K562 (cell line): ENCODE data around the gene POTEF. TPM values are rescaled to one million over a fixed set of nuclear protein-coding genes. Genes with fewer than 3 reads are reported as not detected.

Source experiments
- ARID2 ChIP-seq: fragments of 450-650 bp; IDR thresholded peaks from 2 replicates; pipeline ENCODE4 v1.6.1; 2017; ENCODE audit warnings: antibody characterized with exemption, mild to moderate bottlenecking
- BCOR ChIP-seq: fragments of 450-650 bp; IDR thresholded peaks from 2 replicates; pipeline ENCODE4 v1.6.1; 2016
- C11orf30 ChIP-seq: fragments of 450-650 bp; IDR thresholded peaks from 2 replicates; pipeline ENCODE4 v1.6.1; 2016; ENCODE audit warnings: low read depth, mild to moderate bottlenecking
- ELF2 ChIP-seq: fragments of 250-450 bp; sonication (Bioruptor Pico); IDR thresholded peaks from 2 replicates; pipeline ENCODE4 v1.5.0; 2021; ENCODE audit warnings: mild to moderate bottlenecking
- FOXJ2 ChIP-seq: fragments of 200-800 bp; sonication (Bioruptor generic); IDR thresholded peaks from 2 replicates; pipeline ENCODE4 v1.6.1; 2016; ENCODE audit warnings: missing genetic modification characterization, missing compliant biosample characterization
- GATAD2A ChIP-seq: fragments of 450-650 bp; IDR thresholded peaks from 2 replicates; pipeline ENCODE4 v1.6.1; 2017
- GTF3C2 ChIP-seq: IDR thresholded peaks from 3 replicates; pipeline ENCODE4 v1.6.1; 2011; ENCODE audit warnings: borderline replicate concordance, mild to moderate bottlenecking, moderate library complexity; ENCODE audit not compliant: insufficient read length; ENCODE audit errors: extremely low read depth
- HDAC2 ChIP-seq: fragments of 450-650 bp; IDR thresholded peaks from 2 replicates; pipeline ENCODE4 v1.6.1; 2016; ENCODE audit warnings: mild to moderate bottlenecking
- HDGF ChIP-seq: fragments of 450-650 bp; IDR thresholded peaks from 2 replicates; pipeline ENCODE4 v1.6.1; 2016
- KDM1A ChIP-seq, 2 experiments: fragments of 450-650 bp; IDR thresholded peaks; 2 replicates each; pipeline ENCODE4 v1.6.1; 2016; ENCODE audit warnings: mild to moderate bottlenecking in 2 of 2
- MAFG ChIP-seq: fragments of 450-650 bp; conservative IDR thresholded peaks from 2 replicates; pipeline ENCODE4 v1.6.1; 2016; ENCODE audit warnings: missing genetic modification characterization, missing compliant biosample characterization
- NR2F6 ChIP-seq: fragments of 450-650 bp; formaldehyde crosslinking; IDR thresholded peaks from 2 replicates; pipeline ENCODE4 v1.4.0; 2020; ENCODE audit warnings: mild to moderate bottlenecking
- PATZ1 ChIP-seq: fragments of 250-450 bp; sonication (Bioruptor Pico); IDR thresholded peaks from 2 replicates; pipeline ENCODE4 v1.5.0; 2020; ENCODE audit warnings: mild to moderate bottlenecking, borderline replicate concordance
- POLR2AphosphoS5 ChIP-seq: IDR thresholded peaks from 2 replicates; pipeline ENCODE4 v1.6.1; 2011; ENCODE audit warnings: mild to moderate bottlenecking, low read depth, low read length, moderate library complexity; ENCODE audit not compliant: control insufficient read depth, insufficient read depth
- RBM25 ChIP-seq: fragments of 200-400 bp; formaldehyde crosslinking; IDR thresholded peaks from 2 replicates; pipeline ENCODE4 v1.6.1; 2018; ENCODE audit warnings: low read length, low read depth, moderate library complexity; ENCODE audit not compliant: severe bottlenecking
- SAP30 ChIP-seq: fragments of 200-600 bp; sonication (generic); IDR thresholded peaks from 2 replicates; pipeline ENCODE4 v1.6.1; 2012; ENCODE audit warnings: borderline replicate concordance, low read depth, mild to moderate bottlenecking, moderate library complexity, low read length, control low read depth, inconsistent platforms; ENCODE audit not compliant: insufficient read depth, poor library complexity, severe bottlenecking
- SETDB1 ChIP-seq: IDR thresholded peaks from one replicate; pipeline ENCODE4 v1.6.1; 2012; ENCODE audit warnings: low read length, control low read depth, inconsistent platforms
- SMARCA5 ChIP-seq: fragments of 450-650 bp; IDR thresholded peaks from 2 replicates; pipeline ENCODE4 v1.6.1; 2016
- SMARCB1 ChIP-seq: IDR thresholded peaks from 2 replicates; pipeline ENCODE4 v1.6.1; 2011; ENCODE audit warnings: improper control_type of control experiment, low read depth; ENCODE audit not compliant: insufficient read length
- SP1 ChIP-seq: sonication (generic); formaldehyde crosslinking; IDR thresholded peaks from 2 replicates; pipeline ENCODE4 v1.8.1; 2022; ENCODE audit warnings: mild to moderate bottlenecking, missing genetic modification reagents
- THRA ChIP-seq: fragments of 450-650 bp; IDR thresholded peaks from 2 replicates; pipeline ENCODE4 v1.6.1; 2017; ENCODE audit warnings: mild to moderate bottlenecking, moderate library complexity
- ZFP36 ChIP-seq: fragments of 150-350 bp; IDR thresholded peaks from 2 replicates; pipeline ENCODE4 v1.6.1; 2018; ENCODE audit warnings: low read length, low read depth; ENCODE audit not compliant: partially characterized antibody
- ZNF224 ChIP-seq: sonication (generic); formaldehyde crosslinking; IDR thresholded peaks from 2 replicates; pipeline ENCODE4 v1.8.0; 2022; ENCODE audit warnings: mild to moderate bottlenecking, missing genetic modification reagents
- ZNF316 ChIP-seq: fragments of 450-650 bp; IDR thresholded peaks from 2 replicates; pipeline ENCODE4 v1.6.1; 2016
- polyA plus RNA-seq, 8 experiments: library from polyadenylated mRNA; depleted of rRNA in 4 of 8; stranded (reverse) in 5 of 8; unstranded in 3 of 8; fragments of >200 nt; fragmentation: Nextera tagmentation in 2 of 8; fragmentation: Illumina TruSeq in 1 of 8; extraction: Ambion mirVana in 2 of 8; extraction: Trizol in 1 of 8; gene quantifications; 2 replicates each; pipeline versions ENCODE4 v1.2.1 to v1.2.3, GENCODE V29; 2011 to 2014; ENCODE audit warnings: inconsistent platforms in 1 of 8, missing spikeins in 1 of 8
- total RNA-seq, 7 experiments: library from RNA; depleted of rRNA in 6 of 7; stranded (reverse); fragments of >200 nt in 6 of 7; fragmentation: Illumina TruSeq in 2 of 7; extraction: Trizol in 2 of 7; gene quantifications; 2 replicates each; pipeline versions ENCODE4 v1.2.1 to v1.2.3, GENCODE V29; 2011 to 2021; ENCODE audit warnings: low replicate concordance in 1 of 7

POTEF gene
- total and polyA plus RNA-seq, 9 of the 15 experiments (the other 6 are each of a cell fraction or from before 2014, with no cell fraction given), result 0.04 to 2.2 (median 0.27) TPM; not detected in 1

- TF ChIP-seq PATZ1 (CRISPR knock-in tag), result no peak
- no peak for TF ChIP-seq SP1
- peak; percentile 85 for TF ChIP-seq BCOR
- no peak for TF ChIP-seq THRA
- no peak for TF ChIP-seq FOXJ2
- no peak for TF ChIP-seq ZNF224 (CRISPR knock-in tag)
- peak; percentile 26; the same call in 1 of the 2 replicates for TF ChIP-seq MAFG (tag)
- TF ChIP-seq HDGF, result peak; percentile 25; the same call in 1 of the 2 replicates
- peak; percentile 31; the same call in 1 of the 2 replicates for TF ChIP-seq HDAC2
- TF ChIP-seq ARID2, result no peak
- peak; percentile 73 for TF ChIP-seq RBM25
- peak; percentile 81 for TF ChIP-seq ZFP36
- TF ChIP-seq ELF2 (CRISPR knock-in tag), result no peak
- TF ChIP-seq SMARCB1, result no peak
- TF ChIP-seq SETDB1, result no peak
- peak; percentile 36 to 71; a peak in 2 of 4 replicates for TF ChIP-seq KDM1A (IDR thresholded peaks at IDR 0.05)
- TF ChIP-seq POLR2AphosphoS5, result 0 out of 2 replicates have a peak, but pooled peaks have one; percentile 16
- peak; percentile 47; the same call in 1 of the 2 replicates for TF ChIP-seq C11orf30
- no peak for TF ChIP-seq SAP30
- TF ChIP-seq ZNF316, result peak; percentile 45
- TF ChIP-seq SMARCA5, result peak; percentile 72
- no peak for TF ChIP-seq GTF3C2
- TF ChIP-seq GATAD2A, result no peak
- no peak for TF ChIP-seq NR2F6 (CRISPR knock-in tag)
These were observed 27.6 kb upstream of the POTEF start (continued) for GRCh38 chr2:130156624-130157004.
